SK-N-SH treated with all-trans-retinoic acid at 6 μM for 48 hours (cell line): ENCODE measurements around the gene CDK5RAP2.

Experiments
- ATAC-seq: fragments of 200-7000 bp; cut with Tn5 transposase; 3 replicates; pipeline ENCODE4 v1.9.1; 2020; ENCODE audit warnings: mild to moderate bottlenecking, moderate library complexity
- ARNTL ChIP-seq: fragments of 450-650 bp; formaldehyde crosslinking; IDR thresholded peaks from 2 replicates; pipeline ENCODE4 v1.5.0; 2020; ENCODE audit warnings: low read depth, mild to moderate bottlenecking, moderate library complexity, borderline replicate concordance
- CSDC2 ChIP-seq: fragments of 250-450 bp; sonication (Bioruptor Pico); IDR thresholded peaks from 2 replicates; pipeline ENCODE4 v1.5.0; 2020; ENCODE audit warnings: mild to moderate bottlenecking, moderate library complexity
- CSRNP3 ChIP-seq: fragments of 250-450 bp; sonication (Bioruptor Pico); IDR thresholded peaks from 2 replicates; pipeline ENCODE4 v1.5.1; 2021; ENCODE audit warnings: mild to moderate bottlenecking, moderate library complexity
- ESRRG ChIP-seq: fragments of 250-450 bp; sonication (Bioruptor Pico); IDR thresholded peaks from 2 replicates; pipeline ENCODE4 v1.6.1; 2021; ENCODE audit warnings: mild to moderate bottlenecking
- GLIS3 ChIP-seq: fragments of 250-450 bp; sonication (Bioruptor Pico); IDR thresholded peaks from 2 replicates; pipeline ENCODE4 v1.5.0; 2020; ENCODE audit warnings: mild to moderate bottlenecking, moderate library complexity
- ISL1 ChIP-seq: fragments of 250-450 bp; sonication (Bioruptor Pico); IDR thresholded peaks from 2 replicates; pipeline ENCODE4 v2.1.2; 2022; ENCODE audit warnings: mild to moderate bottlenecking, moderate library complexity
- OSR1 ChIP-seq: fragments of 250-450 bp; sonication (Bioruptor Pico); IDR thresholded peaks from 2 replicates; pipeline ENCODE4 v1.8.0; 2022; ENCODE audit warnings: moderate library complexity, mild to moderate bottlenecking, inconsistent platforms
- PATZ1 ChIP-seq: fragments of 250-450 bp; sonication (Bioruptor Pico); IDR thresholded peaks from 2 replicates; pipeline ENCODE4 v1.8.0; 2020; ENCODE audit warnings: mild to moderate bottlenecking, moderate library complexity, borderline replicate concordance
- PPARA ChIP-seq: fragments of 250-450 bp; sonication (Bioruptor Pico); IDR thresholded peaks from 2 replicates; pipeline ENCODE4 v1.5.0; 2020; ENCODE audit warnings: mild to moderate bottlenecking, borderline replicate concordance
- RARB ChIP-seq: fragments of 250-450 bp; sonication (Bioruptor Pico); IDR thresholded peaks from 2 replicates; pipeline ENCODE4 v1.8.0; 2021; ENCODE audit warnings: mild to moderate bottlenecking, moderate library complexity
- SNAI2 ChIP-seq: fragments of 250-450 bp; sonication (Bioruptor Pico); IDR thresholded peaks from 2 replicates; pipeline ENCODE4 v1.5.0; 2020; ENCODE audit warnings: mild to moderate bottlenecking, moderate library complexity
- TCF4 ChIP-seq: fragments of 250-450 bp; sonication (Bioruptor Pico); IDR thresholded peaks from 2 replicates; pipeline ENCODE4 v1.8.0; 2021; ENCODE audit warnings: mild to moderate bottlenecking, moderate library complexity, borderline replicate concordance
- TOX ChIP-seq: fragments of 250-450 bp; sonication (Bioruptor Pico); IDR thresholded peaks from 2 replicates; pipeline ENCODE4 v1.8.0; 2021; ENCODE audit warnings: mild to moderate bottlenecking, moderate library complexity, borderline replicate concordance
- ZFP3 ChIP-seq: fragments of 250-450 bp; sonication (Bioruptor Pico); IDR thresholded peaks from 2 replicates; pipeline ENCODE4 v1.5.0; 2020; ENCODE audit warnings: mild to moderate bottlenecking, moderate library complexity
- ZFP30 ChIP-seq: fragments of 450-650 bp; formaldehyde crosslinking; IDR thresholded peaks from 2 replicates; pipeline ENCODE4 v1.5.0; 2022; ENCODE audit warnings: mild to moderate bottlenecking, moderate library complexity
- ZNF70 ChIP-seq: fragments of 450-650 bp; formaldehyde crosslinking; IDR thresholded peaks from 2 replicates; pipeline ENCODE4 v1.5.0; 2020; ENCODE audit warnings: mild to moderate bottlenecking, moderate library complexity
- ZNF8 ChIP-seq: fragments of 450-650 bp; formaldehyde crosslinking; IDR thresholded peaks from 2 replicates; pipeline ENCODE4 v1.5.0; 2020; ENCODE audit warnings: mild to moderate bottlenecking, moderate library complexity
- TF ChIP-seq, protein P1 (sequence below): fragments of 250-450 bp; sonication (Bioruptor Pico); IDR thresholded peaks from 2 replicates; pipeline ENCODE4 v1.8.0; 2021; ENCODE audit warnings: low read depth, mild to moderate bottlenecking, moderate library complexity, borderline replicate concordance

Gene CDK5RAP2

DNA sequence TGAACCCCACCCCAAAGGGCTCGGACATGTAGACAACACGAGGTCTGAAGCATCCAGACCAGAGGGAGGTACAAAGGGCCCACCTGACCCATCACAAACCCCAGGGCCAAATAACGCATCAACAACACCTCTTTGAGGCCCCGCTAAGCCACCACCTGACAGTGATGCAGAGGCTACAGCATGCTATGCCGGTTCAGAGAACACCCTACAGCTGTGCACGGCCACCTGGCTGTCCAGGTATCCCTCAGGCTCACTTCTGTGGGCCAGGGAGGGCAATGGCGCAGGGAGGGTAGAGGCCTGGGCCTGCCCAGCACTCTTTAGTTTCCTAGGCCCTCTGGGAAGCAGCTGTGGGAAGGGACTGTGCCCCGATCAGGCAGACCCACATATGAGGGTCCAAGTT lies 190.1 kb downstream of the CDK5RAP2 start:
- TF ChIP-seq, protein P1, sequence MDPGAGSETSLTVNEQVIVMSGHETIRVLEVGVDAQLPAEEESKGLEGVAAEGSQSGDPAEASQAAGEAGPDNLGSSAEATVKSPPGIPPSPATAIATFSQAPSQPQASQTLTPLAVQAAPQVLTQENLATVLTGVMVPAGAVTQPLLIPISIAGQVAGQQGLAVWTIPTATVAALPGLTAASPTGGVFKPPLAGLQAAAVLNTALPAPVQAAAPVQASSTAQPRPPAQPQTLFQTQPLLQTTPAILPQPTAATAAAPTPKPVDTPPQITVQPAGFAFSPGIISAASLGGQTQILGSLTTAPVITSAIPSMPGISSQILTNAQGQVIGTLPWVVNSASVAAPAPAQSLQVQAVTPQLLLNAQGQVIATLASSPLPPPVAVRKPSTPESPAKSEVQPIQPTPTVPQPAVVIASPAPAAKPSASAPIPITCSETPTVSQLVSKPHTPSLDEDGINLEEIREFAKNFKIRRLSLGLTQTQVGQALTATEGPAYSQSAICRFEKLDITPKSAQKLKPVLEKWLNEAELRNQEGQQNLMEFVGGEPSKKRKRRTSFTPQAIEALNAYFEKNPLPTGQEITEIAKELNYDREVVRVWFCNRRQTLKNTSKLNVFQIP (CRISPR knock-in tag) = no peak

DNA sequence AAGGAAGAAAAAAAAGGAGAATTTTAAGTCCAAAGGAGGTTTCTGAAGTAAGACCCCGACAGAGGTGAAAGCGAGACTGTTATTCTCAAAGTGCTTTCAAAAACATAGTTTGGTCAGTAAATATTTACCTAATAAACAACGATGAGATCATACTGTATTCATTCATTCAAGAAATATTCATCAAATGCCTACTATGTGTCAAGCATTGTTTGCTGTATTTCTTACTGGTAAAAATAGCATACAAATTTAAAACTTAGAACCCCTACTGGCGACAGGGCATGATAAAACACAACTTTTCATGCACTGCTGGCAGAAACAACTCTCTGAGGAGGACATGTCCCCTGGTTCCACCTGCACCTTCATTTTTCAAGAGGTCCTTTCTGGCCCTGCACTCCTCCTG lies 190.7 kb downstream of the CDK5RAP2 start:
- no peak for ATAC-seq
- TF ChIP-seq GLIS3 (CRISPR knock-in tag) (no peak), ZFP3 (CRISPR knock-in tag) (no peak), ESRRG (CRISPR knock-in tag) (no peak)

More for the DNA sequence above, 190.1 kb downstream of the CDK5RAP2 start:
- ATAC-seq = no peak

- ATAC-seq = no peak
- no peak for TF ChIP-seq TOX (CRISPR knock-in tag)
- no peak for TF ChIP-seq ZNF8
- no peak for TF ChIP-seq PPARA
- no peak for TF ChIP-seq ZNF70 (CRISPR knock-in tag)
- no peak for TF ChIP-seq CSRNP3
- TF ChIP-seq SNAI2 = no peak
Measured at GRCh38 chr9:120388003-120388855, 191.7 kb downstream of the CDK5RAP2 start.

GRCh38 chr9:120387257-120388002 lies 192.5 kb downstream of the CDK5RAP2 start:
- ATAC-seq = no peak
- no peak for TF ChIP-seq CSDC2 (CRISPR knock-in tag)
- no peak for TF ChIP-seq PPARA
- no peak for TF ChIP-seq PATZ1 (CRISPR knock-in tag)
- TF ChIP-seq TCF4 (CRISPR knock-in tag) = no peak
- TF ChIP-seq, protein P1 (CRISPR knock-in tag) = no peak
- TF ChIP-seq ARNTL (CRISPR knock-in tag) = no peak
- no peak for TF ChIP-seq ISL1 (CRISPR knock-in tag)
- TF ChIP-seq RARB (CRISPR knock-in tag) = no peak
- TF ChIP-seq ZNF70 (CRISPR knock-in tag) = no peak
- no peak for TF ChIP-seq ZFP3 (CRISPR knock-in tag)
- TF ChIP-seq OSR1 (CRISPR knock-in tag) = no peak
- no peak for TF ChIP-seq ZFP30 (CRISPR knock-in tag)
- no peak for TF ChIP-seq TOX (CRISPR knock-in tag)
